GM13976 (cell line): ENCODE data around the gene ATRN.

ENCODE experiments used
- DNase-seq: peaks from one replicate; pipeline ENCODE4 v3.0.0; 2012; ENCODE audit warnings: low spot score
- in situ Hi-C: fragments of 300-500 bp; cut with MboI; formaldehyde crosslinking; loops from one replicate; pipeline ENCODE4 v1.12.0; 2022; ENCODE audit warnings: low sequenced_read_pairs, mixed read lengths, inconsistent platforms; ENCODE audit not compliant: unreplicated experiment
- TF ChIP-seq, protein P1 (sequence below): IDR thresholded peaks from 2 replicates; pipeline ENCODE4 v1.5.1; 2012; ENCODE audit warnings: borderline replicate concordance, mild to moderate bottlenecking; ENCODE audit not compliant: insufficient read depth; ENCODE audit errors: extremely low read depth, missing control alignments, control extremely low read depth

ATRN gene

DNA sequence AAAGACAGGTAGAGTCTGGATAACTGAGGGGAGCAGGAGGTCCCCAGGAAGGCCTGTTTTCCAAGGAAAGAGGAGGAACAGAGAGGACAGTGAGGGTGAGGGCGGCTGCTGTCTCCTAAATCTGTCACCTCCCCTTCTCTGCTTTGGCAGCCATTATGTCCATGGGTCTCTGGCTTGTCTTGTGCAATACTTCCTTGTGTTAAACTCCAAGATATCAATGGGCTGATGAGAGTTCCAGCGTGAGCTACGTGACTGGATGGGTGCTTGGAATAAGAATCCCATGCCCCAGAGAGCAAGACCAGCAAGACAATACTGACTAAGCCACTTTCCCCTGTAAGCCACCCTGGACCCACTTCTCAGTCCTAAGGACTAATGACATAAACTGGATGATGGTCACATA is 37.1 kb upstream of the ATRN start:
- DNase-seq = no peak
- in situ Hi-C loops = no loop called here
- TF ChIP-seq, protein P1, sequence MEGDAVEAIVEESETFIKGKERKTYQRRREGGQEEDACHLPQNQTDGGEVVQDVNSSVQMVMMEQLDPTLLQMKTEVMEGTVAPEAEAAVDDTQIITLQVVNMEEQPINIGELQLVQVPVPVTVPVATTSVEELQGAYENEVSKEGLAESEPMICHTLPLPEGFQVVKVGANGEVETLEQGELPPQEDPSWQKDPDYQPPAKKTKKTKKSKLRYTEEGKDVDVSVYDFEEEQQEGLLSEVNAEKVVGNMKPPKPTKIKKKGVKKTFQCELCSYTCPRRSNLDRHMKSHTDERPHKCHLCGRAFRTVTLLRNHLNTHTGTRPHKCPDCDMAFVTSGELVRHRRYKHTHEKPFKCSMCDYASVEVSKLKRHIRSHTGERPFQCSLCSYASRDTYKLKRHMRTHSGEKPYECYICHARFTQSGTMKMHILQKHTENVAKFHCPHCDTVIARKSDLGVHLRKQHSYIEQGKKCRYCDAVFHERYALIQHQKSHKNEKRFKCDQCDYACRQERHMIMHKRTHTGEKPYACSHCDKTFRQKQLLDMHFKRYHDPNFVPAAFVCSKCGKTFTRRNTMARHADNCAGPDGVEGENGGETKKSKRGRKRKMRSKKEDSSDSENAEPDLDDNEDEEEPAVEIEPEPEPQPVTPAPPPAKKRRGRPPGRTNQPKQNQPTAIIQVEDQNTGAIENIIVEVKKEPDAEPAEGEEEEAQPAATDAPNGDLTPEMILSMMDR = no peak

DNA sequence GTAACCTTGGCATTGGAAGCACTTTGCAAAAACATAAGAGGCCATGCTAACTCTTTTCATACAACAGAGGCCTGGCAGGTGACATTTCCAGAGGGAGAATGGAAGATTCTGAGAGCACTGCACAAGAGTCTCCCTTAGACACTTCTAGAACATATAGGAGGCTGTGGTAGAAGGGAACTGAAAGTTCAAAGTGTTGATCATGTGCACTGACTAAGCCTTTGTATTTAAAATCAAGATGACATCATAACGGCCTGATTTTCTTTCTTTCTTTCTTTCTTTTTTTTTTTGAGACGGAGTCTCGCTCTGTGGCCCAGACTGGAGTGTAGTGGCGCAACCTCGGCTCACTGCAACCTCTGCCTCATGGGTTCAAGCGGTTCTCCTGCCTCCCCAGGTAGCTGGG is 36.6 kb upstream of the ATRN start:
- no peak for DNase-seq
- in situ Hi-C loops = no loop called here
- TF ChIP-seq, protein P1 = no peak

DNA sequence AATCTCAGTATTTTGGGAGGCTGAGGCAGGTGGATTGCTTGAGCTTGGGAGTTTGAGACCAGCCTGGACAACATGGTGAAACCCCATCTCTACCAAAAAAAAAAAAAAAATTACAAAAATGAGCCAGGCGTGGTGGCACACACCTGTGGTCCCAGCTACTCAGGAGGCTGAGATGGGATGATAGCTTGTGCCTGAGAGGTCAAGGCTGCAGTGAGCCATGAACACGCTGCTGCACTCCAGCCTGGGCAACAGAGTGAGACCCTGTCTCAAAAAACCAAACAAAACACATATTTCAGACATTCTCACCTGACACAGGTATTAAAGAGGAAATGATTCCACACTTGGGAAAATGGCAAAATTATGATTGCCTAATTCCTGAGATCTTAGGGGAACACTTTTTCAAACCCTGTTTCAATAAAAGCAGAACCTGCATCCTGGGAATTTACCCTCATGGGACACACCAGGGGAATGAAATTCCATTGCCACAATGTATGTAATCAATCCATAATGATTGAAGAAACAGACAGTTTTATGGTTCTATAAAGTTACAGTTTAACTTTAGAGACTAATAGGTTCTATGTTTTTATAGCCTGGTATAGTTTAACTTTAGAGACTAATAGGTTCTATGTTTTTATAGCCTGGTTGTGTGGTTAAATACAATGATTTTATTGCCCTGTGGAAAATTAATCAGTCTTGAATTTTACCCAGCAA is 33.8 kb upstream of the ATRN start:
- in situ Hi-C loops = no loop called here
- TF ChIP-seq, protein P1 = no peak

DNA sequence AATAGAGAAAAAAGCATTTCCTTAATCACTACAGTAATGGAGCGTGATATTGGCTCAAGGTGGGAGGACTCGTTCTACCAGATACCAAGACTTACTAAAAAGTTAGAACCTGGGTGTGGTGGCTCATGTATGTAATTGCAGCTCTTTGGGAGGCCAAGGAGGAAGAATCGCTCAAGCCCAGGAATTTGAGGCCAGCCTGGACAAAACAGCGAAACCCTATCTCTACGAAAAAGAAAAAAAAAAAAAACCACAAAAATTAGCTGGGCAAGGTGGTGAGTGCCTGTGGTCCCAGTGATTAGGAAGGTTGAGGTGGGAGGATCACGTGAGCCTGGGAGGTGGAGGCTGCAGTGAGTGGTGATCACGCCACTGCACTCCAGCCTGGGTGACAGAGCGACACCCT is 24.0 kb upstream of the ATRN start:
- TF ChIP-seq, protein P1 = no peak
- DNase-seq = no peak
- in situ Hi-C loops = no loop called here

More for the DNA sequence above, 33.8 kb upstream of the ATRN start:
- DNase-seq = no peak

DNA sequence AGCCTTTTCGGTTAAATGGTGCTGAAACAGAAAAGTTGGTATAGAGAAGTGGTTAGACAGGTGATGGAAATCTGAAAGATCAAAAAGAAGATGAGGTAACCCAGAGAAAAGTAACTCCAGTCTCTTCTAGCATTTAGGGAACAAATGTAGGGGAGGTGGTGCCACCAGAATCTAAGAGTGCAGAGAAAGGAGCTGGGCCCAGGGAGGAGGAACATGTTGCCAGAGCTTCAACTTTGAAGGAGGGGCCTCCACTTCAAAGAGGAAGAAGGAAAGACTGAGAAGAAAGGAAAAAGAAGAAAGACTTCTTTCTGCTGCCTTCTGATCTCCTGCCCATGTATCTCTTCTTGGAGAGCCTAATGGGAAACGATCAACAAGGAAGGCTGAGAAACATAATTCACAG is 23.5 kb upstream of the ATRN start:
- in situ Hi-C loops = no loop called here
- TF ChIP-seq, protein P1 = no peak
- no peak for DNase-seq

DNA sequence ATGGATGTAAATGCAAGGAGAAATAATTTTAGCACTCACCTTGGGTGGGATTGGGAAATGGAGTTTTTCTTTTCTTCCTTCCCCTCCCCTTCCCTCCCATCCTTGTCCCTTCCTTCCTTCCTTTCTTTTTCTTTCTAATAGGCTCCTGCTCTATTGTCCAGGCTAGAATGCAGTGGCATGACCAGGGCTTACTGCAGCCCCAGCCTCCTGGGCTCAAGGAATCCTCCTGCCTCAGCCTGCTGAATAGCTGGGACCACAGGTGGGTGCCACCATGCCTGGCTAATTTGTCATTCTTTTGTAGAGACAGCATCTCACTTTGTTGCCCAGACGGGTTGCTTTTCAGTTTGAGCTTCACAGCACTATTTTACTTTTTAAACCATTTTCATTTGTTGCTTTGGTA is 21.5 kb upstream of the ATRN start:
- DNase-seq = no peak
- in situ Hi-C loops = no loop called here

DNA sequence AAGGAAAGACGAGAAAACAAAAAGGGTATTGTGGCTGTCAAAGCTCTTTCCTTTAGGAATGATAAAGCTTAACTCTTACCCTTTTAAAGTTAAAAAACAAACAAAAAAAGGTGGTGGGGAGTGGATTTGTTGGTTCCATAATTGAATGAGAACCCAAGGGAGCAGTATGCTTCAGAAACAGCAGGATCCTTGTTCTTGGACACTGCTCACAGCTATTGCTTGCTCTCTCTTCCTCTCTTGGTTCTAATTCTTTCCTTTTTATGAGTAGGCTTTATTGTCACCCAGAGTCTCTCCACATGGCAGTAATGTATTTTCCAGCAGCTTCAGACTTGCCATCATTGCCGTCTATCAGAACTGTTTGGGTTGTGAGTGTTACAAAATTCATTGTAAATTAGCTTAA is 18.7 kb upstream of the ATRN start:
- no peak for DNase-seq
- in situ Hi-C loops = no loop called here
- TF ChIP-seq, protein P1 = no peak

More for the DNA sequence above, 21.5 kb upstream of the ATRN start:
- TF ChIP-seq, protein P1 = no peak
